Lung (tissue), 12 donors: ENCODE results near the gene RAB11A. TPM values are rescaled to one million over a fixed set of nuclear protein-coding genes. Genes with fewer than 3 reads are reported as not detected.

ENCODE experiments used
- ATAC-seq: fragments of 200-7000 bp; cut with Tn5 transposase; one replicate; pipeline ENCODE4 v1.9.1; 2020; ENCODE audit warnings: moderate number of reproducible peaks; ENCODE audit not compliant: insufficient read depth, low FRiP score
- DNase-seq, 3 donors: peaks; one replicate each; pipeline ENCODE4 v3.0.0-alpha.2; 2013 to 2017
- H3K27ac ChIP-seq, 2 donors: one replicate each; pipeline ENCODE4 v1.5.1; 2013; ENCODE audit warnings: mild to moderate bottlenecking in 2 of 2, moderate library complexity in 2 of 2, control low read depth in 1 of 2, inconsistent platforms in 1 of 2, low read depth in 1 of 2, low read length in 1 of 2
- H3K27me3 ChIP-seq, 3 donors: one replicate each; pipeline ENCODE4 v1.5.1; 2013; ENCODE audit warnings: low read length in 2 of 3; ENCODE audit not compliant: control insufficient read depth in 3 of 3, insufficient read depth in 3 of 3
- H3K36me3 ChIP-seq, 4 donors: one replicate each; pipeline ENCODE4 v1.5.1; 2013; ENCODE audit warnings: low read length in 4 of 4, mild to moderate bottlenecking in 1 of 4, moderate library complexity in 1 of 4; ENCODE audit not compliant: control insufficient read depth in 4 of 4, insufficient read depth in 4 of 4
- H3K4me1 ChIP-seq, 5 donors: one replicate each; pipeline ENCODE4 v1.5.1; 2013; ENCODE audit warnings: low read length in 5 of 5, mild to moderate bottlenecking in 2 of 5, moderate library complexity in 1 of 5; ENCODE audit not compliant: control insufficient read depth in 5 of 5, insufficient read depth in 5 of 5
- H3K4me3 ChIP-seq: one replicate; pipeline ENCODE4 v1.5.1; 2013; ENCODE audit warnings: mild to moderate bottlenecking, control low read depth, moderate library complexity
- H3K9ac ChIP-seq, 2 donors: one replicate each; pipeline ENCODE4 v1.5.1; 2013; ENCODE audit warnings: low read length in 2 of 2, control low read depth in 1 of 2; ENCODE audit not compliant: insufficient read depth in 1 of 2
- H3K9me3 ChIP-seq, 4 donors: one replicate each; pipeline ENCODE4 v1.5.1; 2013; ENCODE audit warnings: low read length in 3 of 4, mild to moderate bottlenecking in 1 of 4, moderate library complexity in 1 of 4; ENCODE audit not compliant: control insufficient read depth in 4 of 4, insufficient read depth in 3 of 4
- CTCF ChIP-seq: IDR thresholded peaks from 2 replicates; pipeline ENCODE4 v1.5.1; 2012; ENCODE audit warnings: mild to moderate bottlenecking; ENCODE audit errors: control extremely low read depth, extremely low read depth
- WGBS, 2 donors: extraction: QIAGEN DNeasy Blood & Tissue Kit; methylation state at CpG; one replicate each; pipeline ENCODE4 v1.1.7; 2013; 5-methylcytosine and 5-hydroxymethylcytosine counted together
- polyA plus RNA-seq, 2 donors: library from polyadenylated mRNA; stranded (reverse); fragments of 200-250 nt; gene quantifications; one replicate each; pipeline ENCODE4 v1.2.1, GENCODE V29; 2013
- total RNA-seq, 2 donors: library from RNA; depleted of rRNA in 1 of 2; stranded (reverse); fragments of >200 nt in 1 of 2; gene quantifications; one replicate each; pipeline ENCODE4 v1.2.1, GENCODE V29; 2014 to 2021
- donor health status: control.
- donor health status: control.
- donor health status: Bipolar disorder and iron deficiency.
- donor health status: healthy.
- donor health status: DM: yes; HTN: yes; CAD: no.

Gene RAB11A
- total and polyA plus RNA-seq, 4 donors: 120 to 313 (median 232) TPM

- peak; percentile 50 for TF ChIP-seq CTCF
- no peaks in the 10 kb centered on the region for H3K4me1 ChIP-seq
- H3K9ac ChIP-seq: no peak overlapping the region
- no peaks in the 10 kb centered on the region for H3K9me3 ChIP-seq
- ATAC-seq: no peak
- H3K27ac ChIP-seq: no peak overlapping the region
- WGBS, 2 donors: 71 to 79% methylated on average over 12 of the region's 12 CpGs
- DNase-seq: peak; percentile 37 to 43 (median 38)
- H3K27me3 ChIP-seq: no peaks in the 10 kb centered on the region
- no peak overlapping the region for H3K4me3 ChIP-seq
- no peaks in the 10 kb centered on the region for H3K36me3 ChIP-seq
Measured at GRCh38 chr15:65856821-65857455, 12.4 kb upstream of the RAB11A start.

- no peaks in the 10 kb centered on the region for H3K4me1 ChIP-seq
- no peak for DNase-seq
- H3K36me3 ChIP-seq: no peaks in the 10 kb centered on the region
- H3K9me3 ChIP-seq: no peaks in the 10 kb centered on the region
- no peak overlapping the region for H3K9ac ChIP-seq
- no peak overlapping the region for H3K4me3 ChIP-seq
- no peak for TF ChIP-seq CTCF
- no peak overlapping the region for H3K27ac ChIP-seq
- WGBS, 2 donors: 74 to 81% methylated on average over 5 of the region's 5 CpGs
- H3K27me3 ChIP-seq: no peaks in the 10 kb centered on the region
- no peak for ATAC-seq
Measured at GRCh38 chr15:65857718-65858402, 11.4 kb upstream of the RAB11A start.

- WGBS, 2 donors: 7 to 8% methylated on average over 1 of the region's 1 CpG
- H3K27ac ChIP-seq: no peak overlapping the region
- no peak for ATAC-seq
- DNase-seq: peak in 2 of 3 donors; percentile 29 to 30
- no peak overlapping the region for H3K4me3 ChIP-seq
- H3K36me3 ChIP-seq: no peaks in the 10 kb centered on the region
- H3K27me3 ChIP-seq: no peaks in the 10 kb centered on the region
- no peaks in the 10 kb centered on the region for H3K9me3 ChIP-seq
- no peak overlapping the region for H3K9ac ChIP-seq
- no peak for TF ChIP-seq CTCF
- no peaks in the 10 kb centered on the region for H3K4me1 ChIP-seq
Measured at GRCh38 chr15:65862682-65863081, 6.6 kb upstream of the RAB11A start.
